OCI-LY7 (cell line): ENCODE results near the gene CD99. TPM values are rescaled to one million over a fixed set of nuclear protein-coding genes. Genes with fewer than 3 reads are reported as not detected.

ENCODE experiments used
- BruUV-seq: library from RNA; stranded (reverse); fragments of 400-500 nt; replicated peaks from 2 replicates; lab custom pipeline; 2021; lab: Mats Ljungman, UMichigan
- CTCF ChIA-PET: fragments of 300-600 bp; sonication (Branson Sonifier 250); formaldehyde crosslinking; loops from one replicate; lab custom pipeline; 2022; ENCODE audit warnings: antibody characterized with exemption; ENCODE audit not compliant: unreplicated experiment; lab: Charles Lee
- POLR2A ChIA-PET: fragments of 300-600 bp; sonication (Branson Sonifier 250); formaldehyde crosslinking; loops from one replicate; lab custom pipeline; 2022; ENCODE audit warnings: antibody characterized with exemption; lab: Charles Lee
- DNase-seq: peaks from one replicate; pipeline ENCODE4 v3.0.0-alpha.2; 2015; ENCODE audit warnings: low spot score
- H2AFZ ChIP-seq: fragments of 200-600 bp; sonication (generic), shearing (Covaris generic); 2 replicates; pipeline ENCODE4 v1.6.1; 2014; ENCODE audit warnings: mild to moderate bottlenecking, antibody characterized with exemption, low read length, moderate library complexity
- H3K27ac ChIP-seq: fragments of 200-600 bp; sonication (generic); 2 replicates; pipeline ENCODE4 v1.5.1; 2014; ENCODE audit warnings: mixed run types, low read depth, mild to moderate bottlenecking, moderate library complexity, low read length, inconsistent platforms; ENCODE audit not compliant: poor library complexity, severe bottlenecking
- H3K36me3 ChIP-seq: fragments of 200-600 bp; sonication (generic); 2 replicates; pipeline ENCODE4 v1.6.1; 2014; ENCODE audit warnings: mild to moderate bottlenecking, antibody characterized with exemption, low read length, moderate library complexity, mixed read lengths; ENCODE audit not compliant: insufficient read depth
- H3K4me1 ChIP-seq: fragments of 200-600 bp; sonication (generic); 2 replicates; pipeline ENCODE4 v1.5.1; 2014; ENCODE audit warnings: mild to moderate bottlenecking, low read length; ENCODE audit not compliant: insufficient read depth, poor library complexity, severe bottlenecking
- H3K4me2 ChIP-seq: fragments of 200-600 bp; sonication (generic); 2 replicates; pipeline ENCODE4 v1.6.1; 2014; ENCODE audit warnings: mild to moderate bottlenecking, low read length
- H3K4me3 ChIP-seq: fragments of 200-600 bp; sonication (generic); 2 replicates; pipeline ENCODE4 v1.5.1; 2014; ENCODE audit warnings: mild to moderate bottlenecking, low read depth, low read length; ENCODE audit not compliant: poor library complexity, severe bottlenecking
- H3K79me2 ChIP-seq: fragments of 200-600 bp; sonication (generic); 2 replicates; pipeline ENCODE4 v1.6.1; 2016; ENCODE audit warnings: low read depth, mild to moderate bottlenecking, low read length, moderate library complexity, mixed read lengths; ENCODE audit not compliant: insufficient read depth
- H3K9me2 ChIP-seq: fragments of 200-600 bp; sonication (generic); 2 replicates; pipeline ENCODE4 v1.6.1; 2016; ENCODE audit warnings: mild to moderate bottlenecking, low read length, mixed read lengths; ENCODE audit not compliant: insufficient read depth
- H3K9me3 ChIP-seq: fragments of 200-600 bp; sonication (generic); 2 replicates; pipeline ENCODE4 v1.6.1; 2014; ENCODE audit warnings: mild to moderate bottlenecking, mixed run types, low read length, mixed read lengths
- H4K20me1 ChIP-seq: fragments of 200-600 bp; sonication (generic); 2 replicates; pipeline ENCODE4 v1.6.1; 2014; ENCODE audit warnings: mild to moderate bottlenecking, antibody characterized with exemption, low read length, moderate library complexity, mixed read lengths; ENCODE audit not compliant: insufficient read depth
- EZH2phosphoT487 ChIP-seq: fragments of 200-600 bp; sonication (generic); IDR thresholded peaks from 2 replicates; pipeline ENCODE4 v1.6.1; 2018; ENCODE audit warnings: low read depth, borderline replicate concordance, mild to moderate bottlenecking, mixed run types, antibody characterized with exemption, low read length, moderate library complexity, mixed read lengths
- intact Hi-C: fragments of 100-400 bp; cut with micrococcal nuclease; formaldehyde crosslinking; loops from one replicate; pipeline ENCODE4 v1.10.0; 2022; ENCODE audit not compliant: unreplicated experiment
- total RNA-seq, 2 experiments: library from RNA; depleted of rRNA in 1 of 2; stranded (reverse); fragments of >200 nt in 1 of 2; shearing (Covaris generic) in 1 of 2; gene quantifications; 2 replicates each; pipeline ENCODE4 v1.2.3, GENCODE V29; 2014 to 2022
- TF ChIP-seq, protein P1 (sequence below): fragments of 200-600 bp; sonication (generic); conservative IDR thresholded peaks from 2 replicates; pipeline ENCODE4 v1.5.1; 2014; ENCODE audit warnings: mild to moderate bottlenecking, antibody characterized with exemption, low read length, moderate library complexity, mixed read lengths

The CD99 gene
- total RNA-seq, 2 experiments from 2014 or later = 80.7 to 119 TPM

DNA sequence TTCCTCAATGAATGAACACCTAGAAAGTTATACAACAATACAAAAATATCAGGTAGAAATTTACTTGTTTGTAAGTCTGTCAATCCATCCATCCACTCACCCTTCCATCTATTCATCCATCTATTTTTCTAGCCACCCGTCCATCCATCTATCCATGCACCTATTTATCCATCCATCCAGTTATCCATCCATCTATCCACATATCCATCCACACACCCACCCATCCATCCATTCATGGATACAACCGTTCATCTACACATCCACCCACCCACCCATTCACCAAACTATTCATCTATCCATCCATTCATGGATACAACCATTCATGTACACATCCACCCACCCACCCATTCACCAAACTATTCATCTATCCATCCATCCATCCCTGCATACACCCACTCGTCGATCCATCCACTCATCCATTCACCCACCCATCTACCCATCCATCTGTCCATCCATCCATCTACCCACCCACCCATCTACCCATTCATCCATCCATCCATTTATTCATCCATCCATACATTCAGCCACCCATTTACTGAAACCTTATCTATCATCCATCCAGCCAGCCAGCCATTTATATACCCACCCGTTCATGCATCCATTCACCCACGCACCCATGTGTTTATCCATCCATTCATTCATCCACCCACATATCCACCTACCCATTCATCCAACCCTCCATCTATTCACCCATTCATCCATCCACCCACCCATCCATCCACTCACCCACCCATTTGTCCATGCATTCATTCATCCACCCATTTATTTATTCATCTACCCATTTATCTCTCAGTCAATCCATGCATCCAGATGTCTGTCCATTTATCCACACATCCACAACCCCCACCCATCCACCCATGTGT is 10.4 kb upstream of the CD99 start:
- Histone ChIP-seq H3K4me3 (no peak overlapping the region), H3K36me3 (no peaks in the 10 kb centered on the region), H3K4me1 (no peaks in the 10 kb centered on the region), H3K27ac (no peak overlapping the region), H3K79me2 (no peaks in the 10 kb centered on the region), H4K20me1 (no peaks in the 10 kb centered on the region), H3K9me3 (no peaks in the 10 kb centered on the region), H2AFZ (no peak overlapping the region), H3K4me2 (no peak overlapping the region), H3K9me2 (no peaks in the 10 kb centered on the region)
- DNase-seq = no peak
- CTCF ChIA-PET = no interaction called here
- POLR2A ChIA-PET = no interaction called here
- intact Hi-C loops = no loop called here
- no peak for TF ChIP-seq EZH2phosphoT487
- TF ChIP-seq, protein P1, sequence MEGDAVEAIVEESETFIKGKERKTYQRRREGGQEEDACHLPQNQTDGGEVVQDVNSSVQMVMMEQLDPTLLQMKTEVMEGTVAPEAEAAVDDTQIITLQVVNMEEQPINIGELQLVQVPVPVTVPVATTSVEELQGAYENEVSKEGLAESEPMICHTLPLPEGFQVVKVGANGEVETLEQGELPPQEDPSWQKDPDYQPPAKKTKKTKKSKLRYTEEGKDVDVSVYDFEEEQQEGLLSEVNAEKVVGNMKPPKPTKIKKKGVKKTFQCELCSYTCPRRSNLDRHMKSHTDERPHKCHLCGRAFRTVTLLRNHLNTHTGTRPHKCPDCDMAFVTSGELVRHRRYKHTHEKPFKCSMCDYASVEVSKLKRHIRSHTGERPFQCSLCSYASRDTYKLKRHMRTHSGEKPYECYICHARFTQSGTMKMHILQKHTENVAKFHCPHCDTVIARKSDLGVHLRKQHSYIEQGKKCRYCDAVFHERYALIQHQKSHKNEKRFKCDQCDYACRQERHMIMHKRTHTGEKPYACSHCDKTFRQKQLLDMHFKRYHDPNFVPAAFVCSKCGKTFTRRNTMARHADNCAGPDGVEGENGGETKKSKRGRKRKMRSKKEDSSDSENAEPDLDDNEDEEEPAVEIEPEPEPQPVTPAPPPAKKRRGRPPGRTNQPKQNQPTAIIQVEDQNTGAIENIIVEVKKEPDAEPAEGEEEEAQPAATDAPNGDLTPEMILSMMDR = no peak
- BruUV-seq = no TSS peak

DNA sequence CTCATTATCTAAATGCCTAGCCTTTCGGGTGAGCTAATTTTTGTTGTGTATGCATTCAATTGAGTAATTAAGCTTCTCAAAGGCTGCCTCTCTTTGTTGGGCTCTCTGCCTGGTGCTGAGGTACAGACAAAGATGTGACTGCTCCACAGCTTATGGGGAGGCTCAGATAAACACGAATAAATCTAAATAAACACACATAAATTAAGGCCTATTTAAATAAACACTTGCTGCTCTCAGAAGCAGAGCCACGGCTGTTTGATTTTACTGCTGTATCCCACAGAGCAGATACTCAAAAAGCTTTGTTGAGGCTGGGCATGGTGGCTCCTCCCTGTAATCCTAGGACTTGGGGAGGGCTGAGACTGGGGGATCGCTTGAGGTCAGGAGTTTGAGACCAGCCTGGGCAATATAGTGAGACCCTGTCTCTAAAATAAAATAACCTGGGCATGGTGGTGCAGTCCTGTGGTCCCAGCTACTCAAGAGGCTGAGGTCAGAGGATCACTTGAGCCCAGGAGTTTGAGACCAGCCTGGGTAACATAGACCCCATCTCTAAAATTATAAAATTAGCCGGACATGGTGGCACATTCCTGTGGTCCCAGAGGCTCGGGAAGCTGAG is 8.4 kb upstream of the CD99 start:
- Histone ChIP-seq H3K36me3 (no peaks in the 10 kb centered on the region), H3K9me3 (no peaks in the 10 kb centered on the region), H3K27ac (no peak overlapping the region), H3K4me1 (no peaks in the 10 kb centered on the region), H3K79me2 (no peaks in the 10 kb centered on the region), H3K4me3 (no peak overlapping the region), H3K9me2 (no peaks in the 10 kb centered on the region), H2AFZ (no peak overlapping the region), H3K4me2 (no peak overlapping the region), H4K20me1 (no peaks in the 10 kb centered on the region)
- ChIA-PET CTCF (no interaction called here), POLR2A (no interaction called here)
- intact Hi-C loops = no loop called here
- DNase-seq = no peak
- TF ChIP-seq EZH2phosphoT487 = no peak
- TF ChIP-seq, protein P1 = no peak
- BruUV-seq = no TSS peak

DNA sequence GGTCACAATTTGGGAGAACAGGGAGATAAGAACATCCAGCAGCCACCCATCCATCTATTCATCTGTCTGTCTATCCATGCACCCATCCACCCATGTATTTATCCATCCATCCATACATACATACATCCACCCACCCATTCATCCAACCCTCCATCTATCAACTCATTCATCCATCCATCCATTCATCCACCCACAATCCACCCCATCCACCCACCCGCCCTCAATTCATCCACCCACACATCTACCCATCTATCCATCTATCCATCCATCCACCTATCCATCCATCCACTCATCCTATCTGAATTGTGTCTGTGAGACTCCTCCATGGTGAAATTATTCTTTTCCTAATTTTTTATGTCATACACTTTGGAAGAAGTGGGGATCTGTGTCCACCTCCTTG is 6.8 kb upstream of the CD99 start:
- Histone ChIP-seq H3K4me2 (no peak overlapping the region), H3K36me3 (no peaks in the 10 kb centered on the region), H3K4me1 (no peaks in the 10 kb centered on the region), H3K27ac (no peak overlapping the region), H4K20me1 (no peaks in the 10 kb centered on the region), H3K4me3 (no peak overlapping the region), H3K9me2 (no peaks in the 10 kb centered on the region), H3K9me3 (no peaks in the 10 kb centered on the region), H2AFZ (no peak overlapping the region), H3K79me2 (no peaks in the 10 kb centered on the region)
- intact Hi-C loops = no loop called here
- CTCF ChIA-PET = no interaction called here
- POLR2A ChIA-PET = no interaction called here
- no TSS peak for BruUV-seq
- no peak for TF ChIP-seq EZH2phosphoT487
- TF ChIP-seq, protein P1 = no peak
- no peak for DNase-seq
